Ishikawa (cell line): ENCODE results near the gene ERG.

ENCODE experiments used
- EP300 ChIP-seq: IDR thresholded peaks from 2 replicates; pipeline ENCODE4 v1.6.1; 2012; ENCODE audit warnings: borderline replicate concordance
- FOXM1 ChIP-seq: IDR thresholded peaks from 2 replicates; pipeline ENCODE4 v1.6.1; 2012; ENCODE audit warnings: low read depth, borderline replicate concordance
- RAD21 ChIP-seq: IDR thresholded peaks from 2 replicates; pipeline ENCODE4 v1.6.1; 2012; ENCODE audit warnings: low read depth
- REST ChIP-seq: IDR thresholded peaks from 2 replicates; pipeline ENCODE4 v1.6.1; 2012; ENCODE audit warnings: low read depth, mild to moderate bottlenecking
- TAF1 ChIP-seq: IDR thresholded peaks from 2 replicates; pipeline ENCODE4 v1.6.1; 2012; ENCODE audit warnings: low read depth, mild to moderate bottlenecking
- TCF12 ChIP-seq: IDR thresholded peaks from 2 replicates; pipeline ENCODE4 v1.6.1; 2012; ENCODE audit warnings: low read depth
- USF1 ChIP-seq: IDR thresholded peaks from 2 replicates; pipeline ENCODE4 v1.6.1; 2012
- YY1 ChIP-seq: IDR thresholded peaks from 2 replicates; pipeline ENCODE4 v1.6.1; 2012; ENCODE audit warnings: low read depth
- TF ChIP-seq, protein P1 (sequence below): IDR thresholded peaks from 2 replicates; pipeline ENCODE4 v1.6.1; 2012

DNA sequence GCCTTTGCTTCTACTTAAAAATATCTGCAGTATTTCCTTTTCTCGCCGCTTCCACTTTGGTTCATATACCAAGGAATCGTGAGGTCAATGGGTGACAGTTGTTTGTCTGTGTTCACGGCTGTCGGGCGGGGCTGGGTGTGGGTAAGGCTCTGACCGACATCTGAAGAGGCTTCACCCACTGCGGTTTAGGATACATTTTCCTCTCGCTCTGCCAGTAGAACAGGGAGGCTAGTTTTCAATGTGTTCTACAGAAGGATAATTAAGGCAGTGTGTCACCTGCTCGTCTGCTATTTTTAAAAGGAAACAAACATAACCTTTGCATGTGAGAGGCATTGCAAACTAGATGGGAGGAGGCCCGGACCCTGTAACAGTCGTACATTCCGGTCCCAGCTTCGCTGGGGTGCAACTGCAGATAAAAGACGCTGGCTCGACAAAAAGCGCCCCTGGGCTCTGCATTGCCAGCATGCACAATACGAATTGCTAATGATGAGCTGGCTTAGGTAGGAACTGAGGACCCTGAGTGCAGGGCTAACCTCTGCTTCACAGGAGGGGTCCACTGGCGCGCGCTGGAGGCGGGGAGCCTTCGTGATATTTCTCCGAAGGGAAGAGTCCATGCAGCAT lies 8.5 kb upstream of the ERG start:
- TF ChIP-seq TAF1, result no peak
- TF ChIP-seq FOXM1, result no peak
- no peak for TF ChIP-seq RAD21
- TF ChIP-seq USF1, result no peak
- TF ChIP-seq TCF12, result no peak
- TF ChIP-seq YY1, result no peak
- TF ChIP-seq REST, result no peak
- TF ChIP-seq, protein P1, sequence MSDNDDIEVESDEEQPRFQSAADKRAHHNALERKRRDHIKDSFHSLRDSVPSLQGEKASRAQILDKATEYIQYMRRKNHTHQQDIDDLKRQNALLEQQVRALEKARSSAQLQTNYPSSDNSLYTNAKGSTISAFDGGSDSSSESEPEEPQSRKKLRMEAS, result no peak
- no peak for TF ChIP-seq EP300
